ENCODE data around the gene RPS15A. TPM values are rescaled to one million over a fixed set of nuclear protein-coding genes. Genes with fewer than 3 reads are reported as not detected.

The RPS15A gene
- polyA plus RNA-seq, 1 donor from 2014 or later: 3,296 TPM

DNA sequence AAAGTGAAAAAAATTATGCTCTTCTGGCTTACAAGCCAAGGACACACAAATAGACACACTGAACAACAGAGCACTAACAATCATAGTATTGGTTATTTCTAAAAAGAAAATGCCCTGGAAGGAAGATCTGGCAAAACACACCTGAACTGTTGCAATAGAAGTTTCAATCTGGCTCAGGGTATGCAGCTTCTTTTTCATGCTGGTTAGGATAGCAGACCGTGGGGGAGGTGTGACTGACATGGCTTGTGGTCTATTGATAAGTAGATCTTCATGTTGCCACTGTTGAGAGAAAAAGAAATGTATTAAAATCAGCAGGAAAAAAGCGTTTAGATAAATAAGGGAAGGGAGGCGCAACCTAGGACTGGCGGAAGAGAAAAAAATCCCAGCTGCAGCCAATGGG is 37.8 kb upstream of the RPS15A start:
- no peaks in the 10 kb centered on the region for H3K9me3 ChIP-seq (ENCODE audit: low read length)
- H3K9ac ChIP-seq (ENCODE audit: low read length): no peak overlapping the region
- H3K4me3 ChIP-seq (ENCODE audit: low read length): no peak overlapping the region
- H3K4me2 ChIP-seq (ENCODE audit: low read length): no peak overlapping the region
- H3K27ac ChIP-seq (ENCODE audit: low read length): no peak overlapping the region
- no peak for TF ChIP-seq EZH2 (IDR thresholded peaks at IDR 0.05; ENCODE audit: borderline replicate concordance, insufficient read depth, low read length, poor library complexity, severe bottlenecking)
- no peak for TF ChIP-seq RAD21 (conservative IDR thresholded peaks at IDR 0.05)
- TF ChIP-seq MXI1 (conservative IDR thresholded peaks at IDR 0.05; ENCODE audit: poor library complexity, severe bottlenecking): no peak
- TF ChIP-seq TAF1 (IDR thresholded peaks at IDR 0.05; ENCODE audit: low read depth): no peak
- TF ChIP-seq, protein P1, sequence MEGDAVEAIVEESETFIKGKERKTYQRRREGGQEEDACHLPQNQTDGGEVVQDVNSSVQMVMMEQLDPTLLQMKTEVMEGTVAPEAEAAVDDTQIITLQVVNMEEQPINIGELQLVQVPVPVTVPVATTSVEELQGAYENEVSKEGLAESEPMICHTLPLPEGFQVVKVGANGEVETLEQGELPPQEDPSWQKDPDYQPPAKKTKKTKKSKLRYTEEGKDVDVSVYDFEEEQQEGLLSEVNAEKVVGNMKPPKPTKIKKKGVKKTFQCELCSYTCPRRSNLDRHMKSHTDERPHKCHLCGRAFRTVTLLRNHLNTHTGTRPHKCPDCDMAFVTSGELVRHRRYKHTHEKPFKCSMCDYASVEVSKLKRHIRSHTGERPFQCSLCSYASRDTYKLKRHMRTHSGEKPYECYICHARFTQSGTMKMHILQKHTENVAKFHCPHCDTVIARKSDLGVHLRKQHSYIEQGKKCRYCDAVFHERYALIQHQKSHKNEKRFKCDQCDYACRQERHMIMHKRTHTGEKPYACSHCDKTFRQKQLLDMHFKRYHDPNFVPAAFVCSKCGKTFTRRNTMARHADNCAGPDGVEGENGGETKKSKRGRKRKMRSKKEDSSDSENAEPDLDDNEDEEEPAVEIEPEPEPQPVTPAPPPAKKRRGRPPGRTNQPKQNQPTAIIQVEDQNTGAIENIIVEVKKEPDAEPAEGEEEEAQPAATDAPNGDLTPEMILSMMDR (IDR thresholded peaks at IDR 0.05; ENCODE audit: poor library complexity, severe bottlenecking): no peak
- no peak for TF ChIP-seq POLR2AphosphoS5 (IDR thresholded peaks at IDR 0.05)
- no peak for TF ChIP-seq REST (IDR thresholded peaks at IDR 0.05; ENCODE audit: borderline replicate concordance)
- TF ChIP-seq EP300 (conservative IDR thresholded peaks at IDR 0.05; ENCODE audit: poor library complexity, severe bottlenecking): no peak
- TF ChIP-seq SMC3 (conservative IDR thresholded peaks at IDR 0.05; ENCODE audit: poor library complexity): no peak
- peaks cover 15% of the 10 kb centered on the region for H3K36me3 ChIP-seq (ENCODE audit: insufficient read depth, low read length)
- no peaks in the 10 kb centered on the region for H3K9me2 ChIP-seq (ENCODE audit: insufficient read depth, low read length)
- no peaks in the 10 kb centered on the region for H3K27me3 ChIP-seq (ENCODE audit: insufficient read depth, low read depth, low read length)
- H3K79me2 ChIP-seq (replicated peaks; ENCODE audit: insufficient read depth, low read length): no peaks in the 10 kb centered on the region
- no peaks in the 10 kb centered on the region for H3F3A ChIP-seq (ENCODE audit: insufficient read depth, low read length, poor library complexity, severe bottlenecking)
- no peaks in the 10 kb centered on the region for H4K20me1 ChIP-seq (ENCODE audit: insufficient read depth)
- no peak overlapping the region for H2AFZ ChIP-seq (ENCODE audit: low read depth, low read length)

- Histone ChIP-seq H2AFZ (ENCODE audit: low read depth, low read length) (no peak overlapping the region), H3K27ac (ENCODE audit: low read length) (no peak overlapping the region), H3K79me2 (replicated peaks; ENCODE audit: insufficient read depth, low read length) (no peaks in the 10 kb centered on the region), H3K4me3 (ENCODE audit: low read length) (no peak overlapping the region), H3K4me2 (ENCODE audit: low read length) (no peak overlapping the region), H3F3A (ENCODE audit: insufficient read depth, low read length, poor library complexity, severe bottlenecking) (no peaks in the 10 kb centered on the region), H3K27me3 (ENCODE audit: insufficient read depth, low read depth, low read length) (no peaks in the 10 kb centered on the region), H3K36me3 (ENCODE audit: insufficient read depth, low read length) (no peaks in the 10 kb centered on the region), H3K9me3 (ENCODE audit: low read length) (no peaks in the 10 kb centered on the region), H4K20me1 (ENCODE audit: insufficient read depth) (no peaks in the 10 kb centered on the region), H3K9me2 (ENCODE audit: insufficient read depth, low read length) (no peaks in the 10 kb centered on the region), H3K9ac (ENCODE audit: low read length) (no peak overlapping the region)
- TF ChIP-seq EP300 (conservative IDR thresholded peaks at IDR 0.05; ENCODE audit: poor library complexity, severe bottlenecking) (no peak), TAF1 (IDR thresholded peaks at IDR 0.05; ENCODE audit: low read depth) (no peak), SMC3 (conservative IDR thresholded peaks at IDR 0.05; ENCODE audit: poor library complexity) (no peak)
- TF ChIP-seq, protein P1 (IDR thresholded peaks at IDR 0.05; ENCODE audit: poor library complexity, severe bottlenecking): no peak
These were observed 26.2 kb upstream of the RPS15A start for GRCh38 chr16:18816286-18816685.
